ENCODE data around the gene TEX19. TPM values are rescaled to one million over a fixed set of nuclear protein-coding genes. Genes with fewer than 3 reads are reported as not detected.

TEX19 gene
- total and polyA plus RNA-seq, 2 of the 4 experiments (the other 2 are of a cell fraction): under 0.01 to 0.03 TPM

DNA sequence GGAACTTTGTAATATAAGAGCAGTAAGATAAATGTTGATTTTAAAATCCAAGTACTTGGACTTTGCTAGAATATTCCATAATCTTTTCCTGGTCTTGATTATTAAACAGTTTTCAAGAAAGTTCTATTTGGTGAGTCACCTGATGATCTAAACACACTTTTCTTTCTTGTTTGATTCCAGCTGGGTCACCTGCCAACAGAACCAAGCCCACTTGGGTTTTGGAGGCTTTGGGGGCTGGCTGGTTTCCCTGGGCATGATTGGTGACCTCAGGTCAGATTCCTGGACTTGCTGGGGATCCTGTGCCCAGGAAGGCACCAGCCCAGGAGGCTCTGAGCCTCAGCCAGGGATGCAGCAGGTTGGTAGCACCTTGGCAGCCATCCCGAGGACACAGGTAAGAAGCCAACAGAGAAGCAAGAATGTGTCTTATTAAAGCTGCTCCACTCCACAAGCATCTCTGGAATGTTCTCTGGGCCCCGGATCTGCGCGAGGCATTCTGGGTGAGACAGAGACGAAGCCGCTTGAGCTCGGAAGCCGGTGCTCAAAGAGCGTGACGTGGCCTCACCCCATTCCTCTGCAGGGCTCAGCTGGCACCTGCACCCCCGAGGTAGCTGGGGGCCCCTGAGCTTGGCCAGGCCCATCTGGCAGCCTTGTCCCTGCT lies 3.1 kb upstream of the TEX19 start:
- H3K27me3 ChIP-seq (ENCODE audit: control insufficient read depth, insufficient read depth, low read length): peaks cover 25% of the 10 kb centered on the region; the same call in 1 of the 2 replicates
- intact Hi-C loops (cut with micrococcal nuclease): no loop called here
- no peak overlapping the region for H2BK20ac ChIP-seq (ENCODE audit: low read depth, low read length)

More for the DNA sequence above, 3.1 kb upstream of the TEX19 start:
- no peak overlapping the region for H3K14ac ChIP-seq (replicated peaks; ENCODE audit: low read depth, low read length)
- no peak overlapping the region for H2AFZ ChIP-seq (replicated peaks; ENCODE audit: low read length, poor library complexity)
- no peak overlapping the region for H2BK5ac ChIP-seq (ENCODE audit: low read depth, low read length, poor library complexity, severe bottlenecking)
- peaks cover 7% of the 10 kb centered on the region; the same call in 1 of the 2 replicates for H4K20me1 ChIP-seq (ENCODE audit: insufficient read depth, low read length)
- ATAC-seq (ENCODE audit: low read depth) (no peak), DNase-seq (no peak)
- no peak overlapping the region for H2AK5ac ChIP-seq (ENCODE audit: low read depth, low read length)
- in situ Hi-C loops (cut with MboI; ENCODE audit: low sequenced_read_pairs): loop anchor here (10.0 kb wide), 2 partner anchors 199 to 419 kb away; no protein-coding TSS in a partner anchor
- H2BK15ac ChIP-seq (ENCODE audit: low read depth, low read length): no peak overlapping the region
- ChIA-PET CTCF (no interaction called here), POLR2A (ENCODE audit: unreplicated experiment) (no interaction called here)
- no peak overlapping the region for H4K8ac ChIP-seq (ENCODE audit: low read depth in 2 of 2, low read length in 2 of 2)
- no peak for TF ChIP-seq ELK1 (IDR thresholded peaks at IDR 0.05; ENCODE audit: borderline replicate concordance, low read depth, low read length)
- no peak for TF ChIP-seq POLR2A (IDR thresholded peaks at IDR 0.05; ENCODE audit: low read depth, low read length)
- no peak for TF ChIP-seq CEBPB (IDR thresholded peaks at IDR 0.05; ENCODE audit: low read depth, low read length)
- TF ChIP-seq MAZ (IDR thresholded peaks at IDR 0.05; ENCODE audit: borderline replicate concordance, low read depth, low read length): no peak
- TF ChIP-seq RCOR1 (IDR thresholded peaks at IDR 0.05; ENCODE audit: insufficient replicate concordance, low read length): no peak
- TF ChIP-seq, protein P1, sequence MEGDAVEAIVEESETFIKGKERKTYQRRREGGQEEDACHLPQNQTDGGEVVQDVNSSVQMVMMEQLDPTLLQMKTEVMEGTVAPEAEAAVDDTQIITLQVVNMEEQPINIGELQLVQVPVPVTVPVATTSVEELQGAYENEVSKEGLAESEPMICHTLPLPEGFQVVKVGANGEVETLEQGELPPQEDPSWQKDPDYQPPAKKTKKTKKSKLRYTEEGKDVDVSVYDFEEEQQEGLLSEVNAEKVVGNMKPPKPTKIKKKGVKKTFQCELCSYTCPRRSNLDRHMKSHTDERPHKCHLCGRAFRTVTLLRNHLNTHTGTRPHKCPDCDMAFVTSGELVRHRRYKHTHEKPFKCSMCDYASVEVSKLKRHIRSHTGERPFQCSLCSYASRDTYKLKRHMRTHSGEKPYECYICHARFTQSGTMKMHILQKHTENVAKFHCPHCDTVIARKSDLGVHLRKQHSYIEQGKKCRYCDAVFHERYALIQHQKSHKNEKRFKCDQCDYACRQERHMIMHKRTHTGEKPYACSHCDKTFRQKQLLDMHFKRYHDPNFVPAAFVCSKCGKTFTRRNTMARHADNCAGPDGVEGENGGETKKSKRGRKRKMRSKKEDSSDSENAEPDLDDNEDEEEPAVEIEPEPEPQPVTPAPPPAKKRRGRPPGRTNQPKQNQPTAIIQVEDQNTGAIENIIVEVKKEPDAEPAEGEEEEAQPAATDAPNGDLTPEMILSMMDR (conservative IDR thresholded peaks at IDR 0.05; ENCODE audit: low read depth, low read length): no peak
- no peak for TF ChIP-seq NFE2L2 (IDR thresholded peaks at IDR 0.05; ENCODE audit: low read depth, low read length)
- TF ChIP-seq MXI1 (IDR thresholded peaks at IDR 0.05; ENCODE audit: borderline replicate concordance, low read depth, low read length): no peak
- TF ChIP-seq RFX5 (IDR thresholded peaks at IDR 0.05; ENCODE audit: low read depth, low read length): no peak
- TF ChIP-seq, protein P2, sequence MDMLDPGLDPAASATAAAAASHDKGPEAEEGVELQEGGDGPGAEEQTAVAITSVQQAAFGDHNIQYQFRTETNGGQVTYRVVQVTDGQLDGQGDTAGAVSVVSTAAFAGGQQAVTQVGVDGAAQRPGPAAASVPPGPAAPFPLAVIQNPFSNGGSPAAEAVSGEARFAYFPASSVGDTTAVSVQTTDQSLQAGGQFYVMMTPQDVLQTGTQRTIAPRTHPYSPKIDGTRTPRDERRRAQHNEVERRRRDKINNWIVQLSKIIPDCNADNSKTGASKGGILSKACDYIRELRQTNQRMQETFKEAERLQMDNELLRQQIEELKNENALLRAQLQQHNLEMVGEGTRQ (IDR thresholded peaks at IDR 0.05; ENCODE audit: low read depth, low read length): no peak
- TF ChIP-seq CHD1 (IDR thresholded peaks at IDR 0.05; ENCODE audit: low read depth, low read length): no peak
- no peak for TF ChIP-seq SMC3 (IDR thresholded peaks at IDR 0.05; ENCODE audit: low read depth, low read length)
- TF ChIP-seq RAD21 (IDR thresholded peaks at IDR 0.05; ENCODE audit: low read length): no peak
- no peak for TF ChIP-seq MAFK (IDR thresholded peaks at IDR 0.05; ENCODE audit: low read depth, low read length)
- TF ChIP-seq FOS (IDR thresholded peaks at IDR 0.05; ENCODE audit: low read depth, low read length): no peak
- no peak for TF ChIP-seq BHLHE40 (IDR thresholded peaks at IDR 0.05; ENCODE audit: low read depth, low read length)
- H3K18ac ChIP-seq (ENCODE audit: low read depth, low read length): no peak overlapping the region
- H4K5ac ChIP-seq (ENCODE audit: low read depth, low read length): no peak overlapping the region
- no peaks in the 10 kb centered on the region for H3K79me1 ChIP-seq (ENCODE audit: low read depth in 1 of 2, low read length in 2 of 2)
- H3K23ac ChIP-seq (ENCODE audit: low read depth, low read length): no peak overlapping the region
- dilution Hi-C loops (cut with HindIII; ENCODE audit: low sequenced_read_pairs, unreplicated experiment): no loop called here
- no peak overlapping the region for H3K9ac ChIP-seq (ENCODE audit: low read depth, low read length)
- H3K4me2 ChIP-seq (ENCODE audit: low read depth, low read length): no peak overlapping the region
- no peak overlapping the region for H2BK120ac ChIP-seq (ENCODE audit: low read depth, low read length)
- no peak overlapping the region for H3K27ac ChIP-seq (ENCODE audit: insufficient read depth, low read length)
- WGBS, 2 experiments (ENCODE audit: extremely low coverage in 2 of 2, insufficient read length in 1 of 2): 85% methylated on average over 4 of the region's 11 CpGs; no CpG with 5 or more reads in 1 of the 2 experiments
- no peak overlapping the region for H3K4me3 ChIP-seq (ENCODE audit: insufficient read depth, low read depth, low read length)
- no peak overlapping the region for H3K56ac ChIP-seq (ENCODE audit: extremely low read depth, insufficient read depth, low read length)
- H3K9me1 ChIP-seq (ENCODE audit: insufficient read depth, low read length): no peaks in the 10 kb centered on the region
- H3K4me1 ChIP-seq (ENCODE audit: control insufficient read depth, insufficient read depth, low read length): peaks cover 5% of the 10 kb centered on the region; the same call in 1 of the 2 replicates
- BruUV-seq (replicated peaks): no TSS peak
- no peaks in the 10 kb centered on the region for H3K9me3 ChIP-seq (ENCODE audit: control insufficient read depth, insufficient read depth, low read length)
- H2AK9ac ChIP-seq (replicated peaks; ENCODE audit: low read depth, low read length, poor library complexity): no peak overlapping the region
- no peak overlapping the region for H3K4ac ChIP-seq (ENCODE audit: low read depth, low read length)
- H3K36me3 ChIP-seq (ENCODE audit: control insufficient read depth, insufficient read depth, low read length): no peaks in the 10 kb centered on the region
- no peak overlapping the region for H4K91ac ChIP-seq (ENCODE audit: insufficient read depth, low read depth, low read length)

Data from IMR-90 (cell line).